ENCODE measurements around the gene DERA.

- TF ChIP-seq CTCF (IDR thresholded peaks at IDR 0.05) (no peak), POLR2A (IDR thresholded peaks at IDR 0.05) (no peak), POLR2AphosphoS5 (IDR thresholded peaks at IDR 0.05; ENCODE audit: insufficient read depth in 1 of 2, low read depth in 1 of 2) (no peak)
Measured at GRCh38 chr12:15892645-15893259, 18.4 kb upstream of the DERA start.

Data from vagina (tissue), 2 donors.